ENCODE results near the gene MB21D2. TPM values are rescaled to one million over a fixed set of nuclear protein-coding genes. Genes with fewer than 3 reads are reported as not detected.

The MB21D2 gene
- total RNA-seq, 1 donor from 2014 or later, result 15.1 TPM

DNA sequence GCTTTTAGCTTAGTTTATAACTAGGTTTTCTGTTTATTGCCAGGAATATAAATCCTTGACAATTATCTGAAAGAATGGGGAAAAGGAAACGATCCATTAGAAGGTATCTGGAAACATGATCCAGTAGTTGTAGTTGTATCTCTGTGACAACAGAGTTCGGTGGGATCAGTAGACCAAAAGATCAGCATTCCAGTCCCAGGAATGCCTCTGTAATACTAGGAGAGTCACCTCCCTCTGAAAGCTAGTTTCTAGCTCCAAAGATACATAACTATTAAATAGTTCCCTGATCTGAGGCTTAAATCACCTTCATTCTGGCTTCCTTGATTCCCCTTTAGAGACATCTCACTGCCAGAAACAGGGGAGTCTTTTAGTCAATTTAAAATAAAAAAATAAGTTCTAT, 34.1 kb downstream of the MB21D2 start:
- Mint-ChIP-seq H3K4me3 (no peak overlapping the region), H3K27ac (no peak overlapping the region), H3K9me3 (no peaks in the 10 kb centered on the region), H3K36me3 (no peaks in the 10 kb centered on the region), H3K27me3 (ENCODE audit: insufficient read depth, low read depth) (peaks cover 9% of the 10 kb centered on the region), H3K4me1 (peaks cover 21% of the 10 kb centered on the region)
- Histone ChIP-seq H3K4me2 (no peak overlapping the region), H3K36me3 (no peaks in the 10 kb centered on the region), H3K9me3 (ENCODE audit: low read depth) (no peaks in the 10 kb centered on the region), H3F3A (ENCODE audit: low read depth) (peaks cover 9% of the 10 kb centered on the region), H3K4me1 (peaks cover 20% of the 10 kb centered on the region), H3K27me3 (no peaks in the 10 kb centered on the region), H3K79me2 (ENCODE audit: low read depth) (peaks cover 9% of the 10 kb centered on the region), H4K20me1 (ENCODE audit: low read depth) (no peaks in the 10 kb centered on the region), H3K9ac (no peak overlapping the region), H2AFZ (replicated peaks) (no peak overlapping the region), H3K27ac (no peak overlapping the region), H3K4me3 (no peak overlapping the region)
- DNase-seq (ENCODE audit: low spot score), result no peak
- no peak for TF ChIP-seq EZH2 (IDR thresholded peaks at IDR 0.05)
- TF ChIP-seq, protein P1, sequence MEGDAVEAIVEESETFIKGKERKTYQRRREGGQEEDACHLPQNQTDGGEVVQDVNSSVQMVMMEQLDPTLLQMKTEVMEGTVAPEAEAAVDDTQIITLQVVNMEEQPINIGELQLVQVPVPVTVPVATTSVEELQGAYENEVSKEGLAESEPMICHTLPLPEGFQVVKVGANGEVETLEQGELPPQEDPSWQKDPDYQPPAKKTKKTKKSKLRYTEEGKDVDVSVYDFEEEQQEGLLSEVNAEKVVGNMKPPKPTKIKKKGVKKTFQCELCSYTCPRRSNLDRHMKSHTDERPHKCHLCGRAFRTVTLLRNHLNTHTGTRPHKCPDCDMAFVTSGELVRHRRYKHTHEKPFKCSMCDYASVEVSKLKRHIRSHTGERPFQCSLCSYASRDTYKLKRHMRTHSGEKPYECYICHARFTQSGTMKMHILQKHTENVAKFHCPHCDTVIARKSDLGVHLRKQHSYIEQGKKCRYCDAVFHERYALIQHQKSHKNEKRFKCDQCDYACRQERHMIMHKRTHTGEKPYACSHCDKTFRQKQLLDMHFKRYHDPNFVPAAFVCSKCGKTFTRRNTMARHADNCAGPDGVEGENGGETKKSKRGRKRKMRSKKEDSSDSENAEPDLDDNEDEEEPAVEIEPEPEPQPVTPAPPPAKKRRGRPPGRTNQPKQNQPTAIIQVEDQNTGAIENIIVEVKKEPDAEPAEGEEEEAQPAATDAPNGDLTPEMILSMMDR (IDR thresholded peaks at IDR 0.05), result no peak
- no peak for TF ChIP-seq EZH2phosphoT487 (IDR thresholded peaks at IDR 0.05)

DNA sequence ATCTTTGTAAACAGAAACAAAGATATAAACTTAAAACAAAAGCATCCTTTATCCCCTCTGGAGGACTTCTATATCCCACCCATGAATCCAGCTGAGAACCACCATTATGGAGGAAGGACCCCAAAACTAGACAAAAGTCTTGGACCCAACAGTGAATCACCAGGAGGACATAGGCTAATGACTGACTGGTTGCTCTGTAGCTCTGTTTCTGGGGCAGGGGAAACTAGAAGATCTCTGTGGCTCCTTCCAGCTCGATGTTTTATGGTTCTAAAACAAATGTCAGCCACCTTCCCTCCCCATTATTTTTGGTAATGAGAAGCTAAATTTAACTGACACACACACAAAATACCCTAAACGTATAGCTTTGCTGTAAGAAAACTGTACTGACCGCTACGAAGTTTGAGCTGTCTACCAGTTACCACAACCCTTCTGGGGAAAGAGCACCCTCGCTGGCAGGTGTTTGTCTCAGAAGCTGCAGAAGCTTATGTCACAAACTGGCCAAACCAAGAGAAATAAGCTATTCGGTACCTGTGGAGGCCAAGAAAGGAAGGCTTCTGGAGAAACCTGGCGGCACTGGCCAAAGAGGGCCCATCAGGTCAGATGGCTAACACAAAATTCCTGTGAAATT, 36.4 kb downstream of the MB21D2 start:
- H3K27ac Mint-ChIP-seq, result no peak overlapping the region
- no peak for DNase-seq (ENCODE audit: low spot score)
- peaks cover 20% of the 10 kb centered on the region for H3K4me1 ChIP-seq

DNA sequence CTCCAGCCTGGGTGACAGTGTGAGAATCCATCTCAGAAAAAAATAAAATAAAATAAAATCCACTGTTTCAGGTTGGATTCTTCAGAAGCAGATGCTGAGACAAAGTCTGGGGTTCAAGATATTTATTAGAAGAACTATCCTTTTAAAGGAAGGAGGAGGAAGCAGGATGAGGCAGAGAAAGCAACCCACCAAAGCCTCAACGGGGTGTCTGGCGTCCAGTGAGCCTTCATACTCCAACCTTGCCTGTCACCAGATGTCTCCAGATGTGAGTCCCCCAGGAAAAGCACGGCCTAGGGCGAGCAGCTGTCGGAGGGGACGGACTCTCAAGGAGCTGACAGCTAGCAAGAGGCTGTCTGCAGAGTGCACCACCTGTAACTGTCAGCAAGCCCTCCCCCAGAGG, 37.3 kb downstream of the MB21D2 start:
- no peak overlapping the region for H3K4me2 ChIP-seq
- H3K4me1 ChIP-seq, result peaks cover 20% of the 10 kb centered on the region
- H2AFZ ChIP-seq (replicated peaks), result no peak overlapping the region
- peaks cover 4% of the 10 kb centered on the region for H3K79me2 ChIP-seq (ENCODE audit: low read depth)
- Mint-ChIP-seq H3K4me3 (no peak overlapping the region), H3K36me3 (no peaks in the 10 kb centered on the region), H3K4me1 (peaks cover 20% of the 10 kb centered on the region), H3K27ac (no peak overlapping the region), H3K9me3 (no peaks in the 10 kb centered on the region), H3K27me3 (ENCODE audit: insufficient read depth, low read depth) (peaks cover 3% of the 10 kb centered on the region)
- H3K9ac ChIP-seq, result no peak overlapping the region
- no peaks in the 10 kb centered on the region for H3K27me3 ChIP-seq
- no peaks in the 10 kb centered on the region for H3K9me3 ChIP-seq (ENCODE audit: low read depth)
- no peaks in the 10 kb centered on the region for H3K36me3 ChIP-seq
- H3F3A ChIP-seq (ENCODE audit: low read depth), result peaks cover 9% of the 10 kb centered on the region
- no peaks in the 10 kb centered on the region for H4K20me1 ChIP-seq (ENCODE audit: low read depth)
- no peak overlapping the region for H3K4me3 ChIP-seq
- no peak overlapping the region for H3K27ac ChIP-seq
- no peak for TF ChIP-seq EZH2phosphoT487 (IDR thresholded peaks at IDR 0.05)
- TF ChIP-seq, protein P1 (IDR thresholded peaks at IDR 0.05), result no peak
- no peak for DNase-seq (ENCODE audit: low spot score)

More for the DNA sequence above, 36.4 kb downstream of the MB21D2 start:
- H3K9ac ChIP-seq, result no peak overlapping the region
- no peak overlapping the region for H2AFZ ChIP-seq (replicated peaks)
- H3K9me3 Mint-ChIP-seq, result no peaks in the 10 kb centered on the region
- no peak overlapping the region for H3K4me3 ChIP-seq
- H3K4me3 Mint-ChIP-seq, result no peak overlapping the region
- H3K4me2 ChIP-seq, result no peak overlapping the region
- H3K27ac ChIP-seq, result no peak overlapping the region
- H4K20me1 ChIP-seq (ENCODE audit: low read depth), result no peaks in the 10 kb centered on the region
- no peaks in the 10 kb centered on the region for H3K27me3 ChIP-seq
- H3K9me3 ChIP-seq (ENCODE audit: low read depth), result no peaks in the 10 kb centered on the region
- peaks cover 6% of the 10 kb centered on the region for H3K27me3 Mint-ChIP-seq (ENCODE audit: insufficient read depth, low read depth)
- peaks cover 22% of the 10 kb centered on the region for H3K4me1 Mint-ChIP-seq
- no peaks in the 10 kb centered on the region for H3K36me3 Mint-ChIP-seq
- H3K79me2 ChIP-seq (ENCODE audit: low read depth), result peaks cover 4% of the 10 kb centered on the region
- TF ChIP-seq EZH2 (IDR thresholded peaks at IDR 0.05) (no peak), EZH2phosphoT487 (IDR thresholded peaks at IDR 0.05) (no peak)
- TF ChIP-seq, protein P1 (IDR thresholded peaks at IDR 0.05), result no peak
- no peaks in the 10 kb centered on the region for H3K36me3 ChIP-seq
- H3F3A ChIP-seq (ENCODE audit: low read depth), result peaks cover 9% of the 10 kb centered on the region
